Skeletal muscle tissue (tissue), 4 donors: ENCODE measurements around the gene WFDC5. TPM values are rescaled to one million over a fixed set of nuclear protein-coding genes. Genes with fewer than 3 reads are reported as not detected.
"Not testable (repeated sequence)": the region's sequence is repeated elsewhere in the genome, so short reads cannot be mapped to it uniquely, and the experiment has no call there.

Source experiments
- H3K27ac ChIP-seq: one replicate; pipeline ENCODE4 v1.7.0; 2013; ENCODE audit warnings: mild to moderate bottlenecking, low read depth, low read length, inconsistent platforms
- H3K27me3 ChIP-seq, 3 donors: one replicate each; pipeline ENCODE4 v1.7.0; 2013; ENCODE audit warnings: low read length in 3 of 3; ENCODE audit not compliant: control insufficient read depth in 3 of 3, insufficient read depth in 3 of 3
- H3K36me3 ChIP-seq, 3 donors: one replicate each; pipeline ENCODE4 v1.7.0; 2013; ENCODE audit warnings: low read length in 3 of 3; ENCODE audit not compliant: control insufficient read depth in 3 of 3, insufficient read depth in 3 of 3
- H3K4me1 ChIP-seq, 3 donors: one replicate each; pipeline ENCODE4 v1.7.0; 2013; ENCODE audit warnings: low read length in 3 of 3, mild to moderate bottlenecking in 3 of 3; ENCODE audit not compliant: control insufficient read depth in 3 of 3, insufficient read depth in 3 of 3
- H3K4me3 ChIP-seq, 3 donors: one replicate each; pipeline ENCODE4 v1.7.0; 2013; ENCODE audit warnings: low read length in 3 of 3
- H3K9ac ChIP-seq, 3 donors: one replicate each; pipeline ENCODE4 v1.7.0; 2013; ENCODE audit warnings: low read length in 3 of 3, mild to moderate bottlenecking in 3 of 3, moderate library complexity in 2 of 3, low read depth in 1 of 3
- H3K9me3 ChIP-seq, 3 donors: one replicate each; pipeline ENCODE4 v1.7.0; 2013; ENCODE audit warnings: low read length in 3 of 3; ENCODE audit not compliant: control insufficient read depth in 3 of 3
- total RNA-seq: library from RNA; depleted of rRNA; stranded (reverse); fragments of >200 nt; gene quantifications from one replicate; pipeline ENCODE4 v1.2.3, GENCODE V29; 2014
- donor health status: Osteomylitis.

WFDC5 gene
- not detected for total RNA-seq

- no peaks in the 10 kb centered on the region for H3K4me1 ChIP-seq
- H3K27me3 ChIP-seq: peaks cover 16 to 45% (median 28%) of the 10 kb centered on the region in 3 donors
- H3K36me3 ChIP-seq: no peaks in the 10 kb centered on the region
- H3K9ac ChIP-seq: no peak within 1 kb of the TSS
- no peak within 1 kb of the TSS for H3K4me3 ChIP-seq
- no peak within 1 kb of the TSS for H3K27ac ChIP-seq
- no peaks in the 10 kb centered on the region for H3K9me3 ChIP-seq
Observed at GRCh38 chr20:45114465-45115385, at the start of gene WFDC5. TSS of gene WFDC5 (minus strand) at chr20:45115174. CDS start at chr20:45115083, 91 bp downstream.

DNA sequence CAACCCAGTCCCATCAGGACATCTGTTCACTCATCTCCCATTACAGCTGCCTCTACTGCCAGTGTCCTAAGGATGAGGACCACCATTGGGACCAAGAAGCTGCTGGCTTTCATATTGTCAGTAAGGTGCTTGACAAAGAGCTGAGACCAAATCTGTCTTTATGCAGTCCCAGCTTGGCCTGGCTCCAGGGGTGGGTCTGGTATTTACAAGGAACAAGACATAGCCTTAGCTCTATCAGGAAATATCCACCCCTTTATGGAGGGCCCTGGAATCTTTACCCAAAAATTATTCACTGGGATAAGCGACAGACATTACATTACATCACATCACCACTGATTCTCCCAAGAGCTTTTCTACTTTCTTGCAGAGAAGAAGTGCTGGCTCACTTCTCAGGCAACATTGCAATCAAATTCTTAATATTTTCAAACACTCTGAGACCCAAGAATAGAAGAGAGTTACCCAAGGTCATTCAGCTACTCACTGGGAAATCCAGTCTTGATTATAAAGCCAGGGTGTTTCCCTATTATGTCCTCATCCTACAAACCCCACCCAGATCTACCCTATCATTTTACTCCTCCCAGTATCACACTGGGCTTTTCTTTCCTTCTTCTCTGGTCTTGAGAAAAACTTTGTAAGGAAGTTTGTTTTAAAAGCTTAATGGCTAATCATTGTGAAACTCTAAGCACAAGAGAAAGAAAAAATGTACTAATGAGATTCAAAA lies 48.3 kb upstream of the WFDC5 start:
- H3K9me3 ChIP-seq: peaks cover 0 to 8% (median 0%) of the 10 kb centered on the region in 3 donors
- no peaks in the 10 kb centered on the region for H3K36me3 ChIP-seq
- no peak overlapping the region for H3K4me3 ChIP-seq
- no peaks in the 10 kb centered on the region for H3K4me1 ChIP-seq
- H3K27ac ChIP-seq: no peak overlapping the region
- H3K9ac ChIP-seq: no peak overlapping the region
- no peaks in the 10 kb centered on the region for H3K27me3 ChIP-seq

GRCh38 chr20:45157962-45158361 lies 43.0 kb upstream of the WFDC5 start:
- Histone ChIP-seq H3K9me3 (peaks cover 0 to 2% (median 2%) of the 10 kb centered on the region in 3 donors), H3K27me3 (peaks cover 0 to 3% (median 0%) of the 10 kb centered on the region in 3 donors), H3K4me3 (no peak overlapping the region), H3K36me3 (no peaks in the 10 kb centered on the region), H3K27ac (no peak overlapping the region), H3K4me1 (peaks cover 0 to 3% (median 0%) of the 10 kb centered on the region in 3 donors), H3K9ac (no peak overlapping the region)

DNA sequence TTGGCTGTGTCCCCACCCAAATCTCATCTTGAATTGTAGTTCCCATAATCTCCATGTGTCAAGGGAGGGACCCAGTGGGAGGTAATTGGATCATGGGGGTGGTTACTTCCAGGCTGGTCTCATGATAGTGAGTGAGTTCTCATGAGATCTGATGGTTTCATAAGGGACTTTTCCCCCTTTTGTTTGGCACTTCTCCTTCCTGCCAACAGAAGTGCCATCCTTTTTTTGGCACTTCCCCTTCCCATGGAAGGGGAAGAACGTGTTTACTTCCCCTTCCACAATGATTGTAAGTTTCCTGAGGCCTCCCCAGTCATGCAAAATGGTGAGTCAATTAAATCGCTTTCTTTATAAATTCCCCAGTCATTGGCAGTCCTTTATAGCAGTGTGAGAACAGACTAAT lies 41.7 kb upstream of the WFDC5 start:
- Histone ChIP-seq H3K36me3 (no peaks in the 10 kb centered on the region), H3K4me3 (no peak overlapping the region), H3K27me3 (peaks cover 0 to 3% (median 0%) of the 10 kb centered on the region in 3 donors), H3K9me3 (peaks cover 0 to 2% (median 0%) of the 10 kb centered on the region in 3 donors), H3K9ac (no peak overlapping the region), H3K27ac (no peak overlapping the region), H3K4me1 (peaks cover 0 to 3% (median 0%) of the 10 kb centered on the region in 3 donors)

- H3K27ac ChIP-seq, H3K9ac ChIP-seq, H3K4me3 ChIP-seq, H3K9me3 ChIP-seq, H3K4me1 ChIP-seq, H3K27me3 ChIP-seq, H3K36me3 ChIP-seq: not testable (repeated sequence)
Observed at GRCh38 chr20:45154794-45155193, 39.8 kb upstream of the WFDC5 start.

DNA sequence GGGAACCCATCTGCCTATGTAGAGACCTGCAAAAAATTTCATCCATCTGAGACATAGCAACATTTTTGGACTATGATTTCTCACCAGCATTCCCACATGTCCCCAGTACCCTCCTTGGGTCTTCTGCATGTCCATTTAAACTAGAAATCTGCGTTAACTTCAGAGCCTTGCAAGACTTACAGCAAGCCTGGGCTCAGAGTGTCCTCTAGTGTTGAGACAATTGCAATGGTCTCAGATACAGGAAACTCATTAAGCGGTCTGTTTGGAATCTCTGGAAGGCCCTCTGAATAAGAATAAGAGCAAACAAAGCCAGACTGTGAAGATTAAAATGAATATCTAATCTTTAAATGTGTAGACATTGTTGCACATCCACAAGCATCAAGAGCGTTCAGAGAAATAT lies 39.2 kb upstream of the WFDC5 start:
- Histone ChIP-seq H3K4me1 (peaks cover 0 to 3% (median 0%) of the 10 kb centered on the region in 3 donors), H3K27me3 (peaks cover 0 to 7% (median 3%) of the 10 kb centered on the region in 3 donors), H3K9me3 (peaks cover 0 to 2% (median 0%) of the 10 kb centered on the region in 3 donors), H3K4me3 (no peak overlapping the region), H3K9ac (no peak overlapping the region), H3K36me3 (no peaks in the 10 kb centered on the region), H3K27ac (no peak overlapping the region)

- Histone ChIP-seq H3K27ac (no peak overlapping the region), H3K27me3 (peaks cover 0 to 7% (median 3%) of the 10 kb centered on the region in 3 donors)
Observed at GRCh38 chr20:45153752-45154151, 38.8 kb upstream of the WFDC5 start.

GRCh38 chr20:45153147-45153546 lies 38.2 kb upstream of the WFDC5 start:
- Histone ChIP-seq H3K4me3 (no peak overlapping the region), H3K9ac (no peak overlapping the region), H3K27ac (no peak overlapping the region), H3K27me3 (peaks cover 0 to 7% (median 3%) of the 10 kb centered on the region in 3 donors), H3K36me3 (no peaks in the 10 kb centered on the region), H3K9me3 (peaks cover 0 to 2% (median 0%) of the 10 kb centered on the region in 3 donors), H3K4me1 (peaks cover 0 to 3% (median 0%) of the 10 kb centered on the region in 3 donors)

More at GRCh38 chr20:45153752-45154151, 38.8 kb upstream of the WFDC5 start:
- no peaks in the 10 kb centered on the region for H3K36me3 ChIP-seq
- H3K9me3 ChIP-seq: peaks cover 0 to 2% (median 0%) of the 10 kb centered on the region in 3 donors
- H3K4me1 ChIP-seq: peaks cover 0 to 3% (median 0%) of the 10 kb centered on the region in 3 donors
- no peak overlapping the region for H3K9ac ChIP-seq
- no peak overlapping the region for H3K4me3 ChIP-seq

DNA sequence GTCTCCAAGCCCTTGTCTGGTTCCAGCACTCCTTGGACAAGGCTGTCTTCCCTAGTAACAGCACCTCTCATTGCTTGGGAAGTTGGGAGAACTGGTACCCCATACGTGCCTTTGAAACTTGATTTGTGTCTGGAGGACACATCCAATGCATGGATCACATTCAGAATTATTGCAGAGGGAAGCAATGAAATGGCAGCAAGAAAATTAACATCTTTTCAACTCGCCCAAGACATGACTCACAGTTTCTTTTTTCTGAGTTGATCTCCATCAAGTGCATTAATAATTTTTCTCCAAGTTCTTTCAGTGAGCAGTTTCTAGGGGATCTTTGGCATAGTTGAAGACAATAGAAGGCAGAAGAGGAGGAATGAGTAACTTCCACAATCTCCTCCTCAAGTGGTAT lies 37.4 kb upstream of the WFDC5 start:
- Histone ChIP-seq H3K4me3 (no peak overlapping the region), H3K36me3 (no peaks in the 10 kb centered on the region), H3K9ac (no peak overlapping the region), H3K27me3 (peaks cover 0 to 7% (median 3%) of the 10 kb centered on the region in 3 donors), H3K9me3 (peaks cover 0 to 2% (median 0%) of the 10 kb centered on the region in 3 donors), H3K4me1 (peaks cover 0 to 3% (median 0%) of the 10 kb centered on the region in 3 donors), H3K27ac (no peak overlapping the region)
